HG03095 (cell line): Measurements from ENCODE around the gene NDUFV1.
"Not testable (repeated sequence)": the region's sequence is repeated elsewhere in the genome, so short reads cannot be mapped to it uniquely, and the experiment has no call there.

Experiments used
- ATAC-seq: cut with Tn5 transposase; IDR thresholded peaks from one replicate; pipeline ENCODE4 v1.9.1; 2021; ENCODE audit warnings: moderate library complexity; ENCODE audit not compliant: unreplicated experiment

NDUFV1 gene

GRCh38 chr11:67611165-67611564 lies 4.4 kb downstream of the NDUFV1 start:
- ATAC-seq: no peak

GRCh38 chr11:67611704-67612587 lies 5.2 kb downstream of the NDUFV1 start:
- no peak for ATAC-seq

- no peak for ATAC-seq
Observed at GRCh38 chr11:67612751-67613150, 6.0 kb downstream of the NDUFV1 start.

GRCh38 chr11:67613313-67613959 lies 6.7 kb downstream of the NDUFV1 start:
- ATAC-seq: no peak

- peak; percentile 79 for ATAC-seq
Observed at GRCh38 chr11:67613960-67614715, 7.4 kb downstream of the NDUFV1 start.

GRCh38 chr11:67614730-67615714 lies 8.3 kb downstream of the NDUFV1 start:
- no peak for ATAC-seq

GRCh38 chr11:67615728-67616430 lies 9.1 kb downstream of the NDUFV1 start:
- no peak for ATAC-seq

GRCh38 chr11:67616431-67617242 lies 9.9 kb downstream of the NDUFV1 start:
- ATAC-seq: no peak

- no peak for ATAC-seq
Observed at GRCh38 chr11:67617243-67617953, 10.7 kb downstream of the NDUFV1 start.

GRCh38 chr11:67618901-67619659 lies 12.3 kb downstream of the NDUFV1 start:
- not testable (repeated sequence) for ATAC-seq

GRCh38 chr11:67619683-67620618 lies 13.2 kb downstream of the NDUFV1 start:
- ATAC-seq: not testable (repeated sequence)

- ATAC-seq: not testable (repeated sequence)
Observed at GRCh38 chr11:67620621-67621020, 13.9 kb downstream of the NDUFV1 start.

- not testable (repeated sequence) for ATAC-seq
Observed at GRCh38 chr11:67621928-67622327, 15.2 kb downstream of the NDUFV1 start.

- ATAC-seq: not testable (repeated sequence)
Observed at GRCh38 chr11:67622905-67623304, 16.2 kb downstream of the NDUFV1 start.

GRCh38 chr11:67623795-67624194 lies 17.1 kb downstream of the NDUFV1 start:
- not testable (repeated sequence) for ATAC-seq

- ATAC-seq: not testable (repeated sequence)
Observed at GRCh38 chr11:67626131-67626833, 19.5 kb downstream of the NDUFV1 start.
